ENCODE data around the gene PHKG1.
"Not testable (repeated sequence)": the region's sequence is repeated elsewhere in the genome, so short reads cannot be mapped to it uniquely, and the experiment has no call there.

GRCh38 chr7:56032578-56032977, 60.2 kb downstream of the PHKG1 start:
- not testable (repeated sequence) for TF ChIP-seq EP300 (IDR thresholded peaks at IDR 0.05); CTCF (IDR thresholded peaks at IDR 0.05); POLR2A (IDR thresholded peaks at IDR 0.05; ENCODE audit: low read depth)
